PC-3 (cell line): ENCODE results near the gene PAQR3. TPM values are rescaled to one million over a fixed set of nuclear protein-coding genes. Genes with fewer than 3 reads are reported as not detected.
A peak's percentile ranks its signal among the peaks of the same experiment; 100 is the strongest.

Experiments used
- ATAC-seq: fragments of 200-7000 bp; cut with Tn5 transposase; 2 replicates; pipeline ENCODE4 v1.9.1; 2020; ENCODE audit warnings: mild to moderate bottlenecking, moderate library complexity
- Bru-seq: library from RNA; stranded (reverse); fragments of 400-500 nt; gene quantifications from one replicate; lab custom pipeline; 2021; lab: Mats Ljungman, UMichigan
- BruChase-seq, 2 experiments: library from RNA; stranded (reverse); fragments of 400-500 nt; gene quantifications; one replicate each; lab custom pipeline; 2021; lab: Mats Ljungman, UMichigan
- BruUV-seq: library from RNA; stranded (reverse); fragments of 400-500 nt; replicated peaks from 2 replicates; lab custom pipeline; 2021; lab: Mats Ljungman, UMichigan
- CTCF ChIA-PET: fragments of 300-600 bp; sonication (Branson Sonifier 250); formaldehyde crosslinking; loops from one replicate; lab custom pipeline; 2022; ENCODE audit warnings: antibody characterized with exemption; lab: Charles Lee
- POLR2A ChIA-PET: fragments of 300-600 bp; sonication (Branson Sonifier 250); formaldehyde crosslinking; loops from one replicate; lab custom pipeline; 2022; ENCODE audit warnings: antibody characterized with exemption; ENCODE audit not compliant: unreplicated experiment; lab: Charles Lee
- DNase-seq: peaks from one replicate; pipeline ENCODE4 v3.0.0-alpha.2; 2015
- H2AFZ ChIP-seq: fragments of 300-600 bp; sonication (generic); 2 replicates; pipeline ENCODE4 v1.6.0; 2016; ENCODE audit warnings: antibody characterized with exemption, low read length
- H3F3A ChIP-seq: fragments of 300-600 bp; sonication (generic); one replicate; pipeline ENCODE4 v1.6.0; 2017; ENCODE audit warnings: antibody characterized with exemption, low read length, control low read depth, mild to moderate bottlenecking; ENCODE audit not compliant: unreplicated experiment
- H3K27ac ChIP-seq: fragments of 300-600 bp; sonication (generic); 2 replicates; pipeline ENCODE4 v1.5.1; 2016; ENCODE audit warnings: mild to moderate bottlenecking, low read length
- H3K27me3 ChIP-seq: fragments of 300-600 bp; sonication (generic); 2 replicates; pipeline ENCODE4 v1.6.1; 2016; ENCODE audit warnings: low read length, mixed read lengths
- H3K36me3 ChIP-seq: fragments of 300-600 bp; sonication (generic); 2 replicates; pipeline ENCODE4 v1.6.1; 2016; ENCODE audit warnings: low read depth, mixed run types, low read length, mixed read lengths
- H3K4me1 ChIP-seq: fragments of 300-600 bp; sonication (generic); 2 replicates; pipeline ENCODE4 v1.5.1; 2016; ENCODE audit warnings: low read length; ENCODE audit not compliant: insufficient read depth
- H3K4me2 ChIP-seq: fragments of 300-600 bp; sonication (generic); 2 replicates; pipeline ENCODE4 v1.6.0; 2016; ENCODE audit warnings: low read length
- H3K4me3 ChIP-seq: fragments of 300-600 bp; sonication (generic); 2 replicates; pipeline ENCODE4 v1.5.1; 2016; ENCODE audit warnings: mild to moderate bottlenecking, low read length, mixed read lengths
- H3K79me2 ChIP-seq: fragments of 300-600 bp; sonication (generic); 2 replicates; pipeline ENCODE4 v1.6.1; 2017; ENCODE audit warnings: low read length, mixed read lengths
- H3K9ac ChIP-seq: fragments of 300-600 bp; sonication (generic); 2 replicates; pipeline ENCODE4 v1.6.0; 2016; ENCODE audit warnings: mild to moderate bottlenecking, low read length
- H3K9me2 ChIP-seq: fragments of 300-600 bp; sonication (generic); replicated peaks from 2 replicates; pipeline ENCODE4 v1.6.1; 2016; ENCODE audit warnings: mixed run types, low read length, mixed read lengths
- H3K9me3 ChIP-seq: fragments of 300-600 bp; sonication (generic); 2 replicates; pipeline ENCODE4 v1.6.1; 2016; ENCODE audit warnings: low read length, mixed read lengths
- H4K20me1 ChIP-seq: fragments of 300-600 bp; sonication (generic); 2 replicates; pipeline ENCODE4 v1.6.1; 2016; ENCODE audit warnings: low read length, mixed read lengths
- EZH2 ChIP-seq: fragments of 300-600 bp; sonication (generic); IDR thresholded peaks from one replicate; pipeline ENCODE4 v1.6.1; 2017; ENCODE audit warnings: antibody characterized with exemption, mild to moderate bottlenecking, low read length; ENCODE audit not compliant: unreplicated experiment
- EZH2phosphoT487 ChIP-seq: fragments of 300-600 bp; sonication (generic); IDR thresholded peaks from 2 replicates; pipeline ENCODE4 v1.6.1; 2018; ENCODE audit warnings: mild to moderate bottlenecking, antibody characterized with exemption, low read length, borderline replicate concordance
- intact Hi-C: fragments of 100-400 bp; cut with micrococcal nuclease; formaldehyde crosslinking; loops from 2 replicates; pipeline ENCODE4 v1.9.0; 2023
- long read RNA-seq: library from polyadenylated mRNA; unstranded; transcript quantifications from one replicate; pipeline ENCODE4 v2.0.0, GENCODE V29; 2021; ENCODE audit not compliant: unreplicated experiment
- total RNA-seq: library from RNA; depleted of rRNA; stranded (reverse); fragments of >200 nt; gene quantifications from 2 replicates; pipeline ENCODE4 v1.2.3, GENCODE V29; 2014; rRNA removed
- TF ChIP-seq, protein P1 (sequence below): fragments of 300-600 bp; sonication (generic); conservative IDR thresholded peaks from 2 replicates; pipeline ENCODE4 v1.5.1; 2017; ENCODE audit warnings: antibody characterized with exemption, low read depth, mild to moderate bottlenecking, low read length

The PAQR3 gene, protein sequence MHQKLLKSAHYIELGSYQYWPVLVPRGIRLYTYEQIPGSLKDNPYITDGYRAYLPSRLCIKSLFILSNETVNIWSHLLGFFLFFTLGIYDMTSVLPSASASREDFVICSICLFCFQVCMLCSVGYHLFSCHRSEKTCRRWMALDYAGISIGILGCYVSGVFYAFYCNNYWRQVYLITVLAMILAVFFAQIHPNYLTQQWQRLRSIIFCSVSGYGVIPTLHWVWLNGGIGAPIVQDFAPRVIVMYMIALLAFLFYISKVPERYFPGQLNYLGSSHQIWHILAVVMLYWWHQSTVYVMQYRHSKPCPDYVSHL
- total RNA-seq (10.7 and 16.9 TPM in 2 replicates), Bru-seq, nascent RNA (percentile 53 among the genes with signal in this experiment), BruChase-seq, experiment 1, labeled RNA remaining after a 6-hour chase (percentile 57 among the genes with signal in this experiment), BruChase-seq, experiment 2, labeled RNA remaining after a 2-hour chase (percentile 51 among the genes with signal in this experiment)
- long read RNA-seq, full-length matches to known transcripts: 26 of 30 reads
- long read RNA-seq, partial matches to known transcripts: 2 of 30 reads
- long read RNA-seq, other reads (novel, unspliced or antisense): 2 of 30 reads

GRCh38 chr4:78938868-78939666, at the start of gene PAQR3:
PAQR3 (minus strand) TSS chr4:78939438; CDS start chr4:78939224, 214 bp downstream.
- Histone ChIP-seq H3K9me2 (no peaks in the 10 kb centered on the region), H3F3A (no peaks in the 10 kb centered on the region), H3K4me1 (peaks cover 8% of the 10 kb centered on the region), H3K4me3 (peak within 1 kb of the TSS; percentile 93), H4K20me1 (no peaks in the 10 kb centered on the region), H3K9ac (peak within 1 kb of the TSS; percentile 77), H3K79me2 (peaks cover 15% of the 10 kb centered on the region; the same call in 1 of the 2 replicates), H2AFZ (peak within 1 kb of the TSS; percentile 99), H3K36me3 (no peaks in the 10 kb centered on the region), H3K4me2 (peak within 1 kb of the TSS; percentile 93), H3K9me3 (no peaks in the 10 kb centered on the region), H3K27ac (no peak within 1 kb of the TSS), H3K27me3 (no peaks in the 10 kb centered on the region)
- DNase-seq (peak; percentile 86), ATAC-seq (peak; percentile 95)
- intact Hi-C loops: no loop called here
- TF ChIP-seq EZH2: no peak
- no peak for TF ChIP-seq EZH2phosphoT487
- TF ChIP-seq, protein P1, sequence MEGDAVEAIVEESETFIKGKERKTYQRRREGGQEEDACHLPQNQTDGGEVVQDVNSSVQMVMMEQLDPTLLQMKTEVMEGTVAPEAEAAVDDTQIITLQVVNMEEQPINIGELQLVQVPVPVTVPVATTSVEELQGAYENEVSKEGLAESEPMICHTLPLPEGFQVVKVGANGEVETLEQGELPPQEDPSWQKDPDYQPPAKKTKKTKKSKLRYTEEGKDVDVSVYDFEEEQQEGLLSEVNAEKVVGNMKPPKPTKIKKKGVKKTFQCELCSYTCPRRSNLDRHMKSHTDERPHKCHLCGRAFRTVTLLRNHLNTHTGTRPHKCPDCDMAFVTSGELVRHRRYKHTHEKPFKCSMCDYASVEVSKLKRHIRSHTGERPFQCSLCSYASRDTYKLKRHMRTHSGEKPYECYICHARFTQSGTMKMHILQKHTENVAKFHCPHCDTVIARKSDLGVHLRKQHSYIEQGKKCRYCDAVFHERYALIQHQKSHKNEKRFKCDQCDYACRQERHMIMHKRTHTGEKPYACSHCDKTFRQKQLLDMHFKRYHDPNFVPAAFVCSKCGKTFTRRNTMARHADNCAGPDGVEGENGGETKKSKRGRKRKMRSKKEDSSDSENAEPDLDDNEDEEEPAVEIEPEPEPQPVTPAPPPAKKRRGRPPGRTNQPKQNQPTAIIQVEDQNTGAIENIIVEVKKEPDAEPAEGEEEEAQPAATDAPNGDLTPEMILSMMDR: no peak
- no TSS peak for BruUV-seq
- CTCF ChIA-PET: no interaction called here
- POLR2A ChIA-PET: interaction anchor here (0.6 kb wide), 3 partner anchors 156 to 1159 kb away, joined by 3 to 11 read pairs (median 5); no protein-coding TSS in a partner anchor

- BruUV-seq: no TSS peak
- intact Hi-C loops: no loop called here
- ChIA-PET POLR2A (no interaction called here), CTCF (no interaction called here)
- H3K9ac ChIP-seq: no peak overlapping the region
- H3K9me3 ChIP-seq: no peaks in the 10 kb centered on the region
- no peaks in the 10 kb centered on the region for H3K36me3 ChIP-seq
- no peak for ATAC-seq
- no peaks in the 10 kb centered on the region for H3K4me1 ChIP-seq
- H3K9me2 ChIP-seq: no peaks in the 10 kb centered on the region
- no peaks in the 10 kb centered on the region for H3K79me2 ChIP-seq
- no peak overlapping the region for H2AFZ ChIP-seq
- no peaks in the 10 kb centered on the region for H4K20me1 ChIP-seq
- H3K27ac ChIP-seq: no peak overlapping the region
- no peak overlapping the region for H3K4me3 ChIP-seq
- H3K4me2 ChIP-seq: no peak overlapping the region
- no peaks in the 10 kb centered on the region for H3F3A ChIP-seq
- H3K27me3 ChIP-seq: peaks cover 3% of the 10 kb centered on the region; the same call in 1 of the 2 replicates
- no peak for DNase-seq
- TF ChIP-seq, protein P1: no peak
- TF ChIP-seq EZH2phosphoT487: no peak
- no peak for TF ChIP-seq EZH2
Measured at GRCh38 chr4:78987683-78988082, 48.4 kb upstream of the PAQR3 start.
